ENCODE measurements around the gene CORO2B.

Gene CORO2B

GRCh38 chr15:68560501-68561113 is 18.2 kb upstream of the CORO2B start:
- Histone ChIP-seq H3K9me3 (ENCODE audit: control insufficient read depth, low read length) (no peaks in the 10 kb centered on the region), H2AFZ (no peak overlapping the region), H3K36me3 (ENCODE audit: control insufficient read depth, insufficient read depth, low read length) (no peaks in the 10 kb centered on the region), H3K27me3 (ENCODE audit: control insufficient read depth, insufficient read depth, low read length) (no peaks in the 10 kb centered on the region), H3K9ac (no peak overlapping the region), H3K4me2 (ENCODE audit: low read length) (no peak overlapping the region), H3K79me2 (no peaks in the 10 kb centered on the region), H3K27ac (no peak overlapping the region), H3K4me1 (no peaks in the 10 kb centered on the region), H3K4me3 (ENCODE audit: low read depth, low read length) (no peak overlapping the region)
- no peak for TF ChIP-seq CTCF (IDR thresholded peaks at IDR 0.05)

- Histone ChIP-seq H3K9ac (no peak overlapping the region), H3K79me2 (no peaks in the 10 kb centered on the region), H3K9me3 (ENCODE audit: control insufficient read depth, low read length) (no peaks in the 10 kb centered on the region), H3K4me3 (ENCODE audit: low read depth, low read length) (no peak overlapping the region), H3K27ac (no peak overlapping the region), H3K4me1 (no peaks in the 10 kb centered on the region), H3K27me3 (ENCODE audit: control insufficient read depth, insufficient read depth, low read length) (no peaks in the 10 kb centered on the region), H2AFZ (no peak overlapping the region), H3K4me2 (ENCODE audit: low read length) (no peak overlapping the region), H3K36me3 (ENCODE audit: control insufficient read depth, insufficient read depth, low read length) (no peaks in the 10 kb centered on the region)
- TF ChIP-seq CTCF (IDR thresholded peaks at IDR 0.05): no peak
Observed at GRCh38 chr15:68561171-68561900, 17.5 kb upstream of the CORO2B start.

- TF ChIP-seq CTCF (IDR thresholded peaks at IDR 0.05): no peak
- Histone ChIP-seq H3K36me3 (ENCODE audit: control insufficient read depth, insufficient read depth, low read length) (no peaks in the 10 kb centered on the region), H3K79me2 (no peaks in the 10 kb centered on the region), H2AFZ (no peak overlapping the region), H3K27me3 (ENCODE audit: control insufficient read depth, insufficient read depth, low read length) (no peaks in the 10 kb centered on the region), H3K4me1 (no peaks in the 10 kb centered on the region), H3K9ac (no peak overlapping the region), H3K4me3 (ENCODE audit: low read depth, low read length) (no peak overlapping the region), H3K4me2 (ENCODE audit: low read length) (no peak overlapping the region), H3K27ac (no peak overlapping the region), H3K9me3 (ENCODE audit: control insufficient read depth, low read length) (no peaks in the 10 kb centered on the region)
Observed at GRCh38 chr15:68561901-68562300, 16.9 kb upstream of the CORO2B start.

- TF ChIP-seq CTCF (IDR thresholded peaks at IDR 0.05): no peak
- no peak overlapping the region for H3K4me3 ChIP-seq (ENCODE audit: low read depth, low read length)
Observed at GRCh38 chr15:68564173-68564572, 14.6 kb upstream of the CORO2B start.

GRCh38 chr15:68565234-68565633 is 13.6 kb upstream of the CORO2B start:
- H3K4me2 ChIP-seq (ENCODE audit: low read length): no peak overlapping the region
- H2AFZ ChIP-seq: no peak overlapping the region
- H3K79me2 ChIP-seq: no peaks in the 10 kb centered on the region
- H3K4me3 ChIP-seq (ENCODE audit: low read depth, low read length): no peak overlapping the region
- H3K36me3 ChIP-seq (ENCODE audit: control insufficient read depth, insufficient read depth, low read length): no peaks in the 10 kb centered on the region
- no peaks in the 10 kb centered on the region for H3K27me3 ChIP-seq (ENCODE audit: control insufficient read depth, insufficient read depth, low read length)
- no peaks in the 10 kb centered on the region for H3K9me3 ChIP-seq (ENCODE audit: control insufficient read depth, low read length)
- TF ChIP-seq CTCF (IDR thresholded peaks at IDR 0.05): no peak
- no peaks in the 10 kb centered on the region for H3K4me1 ChIP-seq
- H3K27ac ChIP-seq: no peak overlapping the region
- H3K9ac ChIP-seq: no peak overlapping the region

More at GRCh38 chr15:68564173-68564572, 14.6 kb upstream of the CORO2B start:
- Histone ChIP-seq H3K36me3 (ENCODE audit: control insufficient read depth, insufficient read depth, low read length) (no peaks in the 10 kb centered on the region), H3K4me1 (no peaks in the 10 kb centered on the region), H2AFZ (no peak overlapping the region), H3K27ac (no peak overlapping the region), H3K9me3 (ENCODE audit: control insufficient read depth, low read length) (no peaks in the 10 kb centered on the region), H3K4me2 (ENCODE audit: low read length) (no peak overlapping the region), H3K79me2 (no peaks in the 10 kb centered on the region), H3K27me3 (ENCODE audit: control insufficient read depth, insufficient read depth, low read length) (no peaks in the 10 kb centered on the region), H3K9ac (no peak overlapping the region)

Measured in parathyroid adenoma (tissue), 2 donors.